Calu3 (cell line): ENCODE measurements around the gene MYPOP. TPM values are rescaled to one million over a fixed set of nuclear protein-coding genes. Genes with fewer than 3 reads are reported as not detected.

ENCODE experiments used
- BruUV-seq: library from RNA; stranded (reverse); fragments of 400-500 nt; replicated peaks from 2 replicates; lab custom pipeline; 2021; lab: Mats Ljungman, UMichigan
- CTCF ChIA-PET: fragments of 300-600 bp; sonication (Branson Sonifier 250); formaldehyde crosslinking; loops from one replicate; lab custom pipeline; 2022; ENCODE audit warnings: antibody characterized with exemption; lab: Charles Lee
- DNase-seq: peaks from one replicate; pipeline ENCODE4 v3.0.0; 2022
- H3K27ac Mint-ChIP-seq: one replicate; pipeline ENCODE4 v1.8.0; 2022; ENCODE audit warnings: mixed read lengths; ENCODE audit not compliant: unreplicated experiment
- H3K27me3 Mint-ChIP-seq: one replicate; pipeline ENCODE4 v1.8.0; 2022; ENCODE audit warnings: mixed read lengths; ENCODE audit not compliant: unreplicated experiment
- H3K36me3 Mint-ChIP-seq: one replicate; pipeline ENCODE4 v1.8.0; 2022; ENCODE audit warnings: mild to moderate bottlenecking, moderate library complexity, mixed read lengths; ENCODE audit not compliant: insufficient read depth, unreplicated experiment
- H3K4me1 Mint-ChIP-seq: one replicate; pipeline ENCODE4 v1.8.0; 2022; ENCODE audit warnings: mild to moderate bottlenecking, low read depth, mixed read lengths; ENCODE audit not compliant: unreplicated experiment
- H3K4me3 Mint-ChIP-seq: one replicate; pipeline ENCODE4 v1.8.0; 2022; ENCODE audit warnings: mild to moderate bottlenecking, low read depth, moderate library complexity, mixed read lengths; ENCODE audit not compliant: unreplicated experiment
- H3K9me3 Mint-ChIP-seq: one replicate; pipeline ENCODE4 v1.8.0; 2022; ENCODE audit warnings: low read depth, mixed read lengths; ENCODE audit not compliant: unreplicated experiment
- intact Hi-C: fragments of 100-400 bp; cut with micrococcal nuclease; formaldehyde crosslinking; loops from one replicate; pipeline ENCODE4 v1.10.0; 2022; ENCODE audit not compliant: unreplicated experiment
- total RNA-seq: library from RNA; stranded (reverse); gene quantifications from 2 replicates; pipeline ENCODE4 v1.2.3, GENCODE V29; 2022
- TF ChIP-seq, protein P1 (sequence below): fragments of 200-600 bp; IDR thresholded peaks from one replicate; pipeline ENCODE4 v1.8.0; 2022; ENCODE audit warnings: antibody characterized with exemption; ENCODE audit not compliant: unreplicated experiment

Gene MYPOP
- total RNA-seq, 1 experiment from 2014 or later, result 13.1 TPM

DNA sequence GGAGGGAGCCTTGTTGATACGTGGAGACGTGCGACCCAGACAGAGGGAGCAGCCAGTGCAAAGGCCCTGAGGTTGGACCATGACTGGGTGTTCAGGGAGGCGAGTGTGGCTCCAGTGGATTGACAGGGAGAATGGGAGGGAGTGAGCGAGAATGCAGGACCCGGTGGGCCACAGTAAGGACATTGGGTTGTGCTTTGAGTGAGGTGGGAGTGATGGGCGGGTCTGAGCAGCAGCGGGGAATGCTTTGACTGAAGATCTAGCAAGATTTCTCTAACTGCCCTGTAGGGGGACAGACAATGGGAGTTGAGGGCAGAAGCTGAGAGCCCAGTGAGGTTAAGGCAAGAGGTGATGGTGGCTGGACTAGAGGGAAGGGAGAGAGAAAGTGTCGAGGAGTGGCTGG is 19.9 kb upstream of the MYPOP start:
- Mint-ChIP-seq H3K27ac (no peak overlapping the region), H3K9me3 (no peaks in the 10 kb centered on the region), H3K4me1 (peaks cover 22% of the 10 kb centered on the region), H3K27me3 (peaks cover 23% of the 10 kb centered on the region), H3K4me3 (no peak overlapping the region), H3K36me3 (peaks cover 5% of the 10 kb centered on the region)
- CTCF ChIA-PET, result no interaction called here
- no peak for DNase-seq
- TF ChIP-seq, protein P1, sequence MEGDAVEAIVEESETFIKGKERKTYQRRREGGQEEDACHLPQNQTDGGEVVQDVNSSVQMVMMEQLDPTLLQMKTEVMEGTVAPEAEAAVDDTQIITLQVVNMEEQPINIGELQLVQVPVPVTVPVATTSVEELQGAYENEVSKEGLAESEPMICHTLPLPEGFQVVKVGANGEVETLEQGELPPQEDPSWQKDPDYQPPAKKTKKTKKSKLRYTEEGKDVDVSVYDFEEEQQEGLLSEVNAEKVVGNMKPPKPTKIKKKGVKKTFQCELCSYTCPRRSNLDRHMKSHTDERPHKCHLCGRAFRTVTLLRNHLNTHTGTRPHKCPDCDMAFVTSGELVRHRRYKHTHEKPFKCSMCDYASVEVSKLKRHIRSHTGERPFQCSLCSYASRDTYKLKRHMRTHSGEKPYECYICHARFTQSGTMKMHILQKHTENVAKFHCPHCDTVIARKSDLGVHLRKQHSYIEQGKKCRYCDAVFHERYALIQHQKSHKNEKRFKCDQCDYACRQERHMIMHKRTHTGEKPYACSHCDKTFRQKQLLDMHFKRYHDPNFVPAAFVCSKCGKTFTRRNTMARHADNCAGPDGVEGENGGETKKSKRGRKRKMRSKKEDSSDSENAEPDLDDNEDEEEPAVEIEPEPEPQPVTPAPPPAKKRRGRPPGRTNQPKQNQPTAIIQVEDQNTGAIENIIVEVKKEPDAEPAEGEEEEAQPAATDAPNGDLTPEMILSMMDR, result no peak
- intact Hi-C loops, result no loop called here
- no TSS peak for BruUV-seq

DNA sequence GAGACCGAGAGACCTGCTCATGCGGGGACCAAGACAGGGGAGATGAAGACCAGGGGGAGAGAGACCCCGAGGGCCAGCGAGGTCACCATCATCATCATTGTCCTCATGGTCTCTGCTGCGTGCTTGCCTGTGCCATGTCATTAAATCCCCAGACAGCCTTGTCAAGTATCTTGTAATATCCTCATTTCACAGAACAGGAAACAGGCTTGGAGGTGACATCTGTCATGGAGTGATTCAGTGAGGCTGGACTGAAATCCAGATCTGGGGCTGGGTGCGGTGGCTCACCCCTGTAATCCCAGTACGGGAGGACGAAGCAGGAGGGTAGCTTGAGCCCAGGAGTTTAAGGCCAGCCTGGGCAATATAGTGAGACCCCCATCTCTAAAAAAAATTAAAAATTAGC is 18.0 kb upstream of the MYPOP start:
- Mint-ChIP-seq H3K36me3 (peaks cover 5% of the 10 kb centered on the region), H3K27me3 (peaks cover 23% of the 10 kb centered on the region), H3K9me3 (no peaks in the 10 kb centered on the region), H3K27ac (no peak overlapping the region), H3K4me1 (peaks cover 22% of the 10 kb centered on the region), H3K4me3 (no peak overlapping the region)
- TF ChIP-seq, protein P1, result no peak
- CTCF ChIA-PET, result interaction anchor here (0.8 kb wide), 1 partner anchor 18 kb away, joined by 4 read pairs; the partner anchor contains the start of gene MYPOP
- intact Hi-C loops, result no loop called here
- no TSS peak for BruUV-seq
- DNase-seq, result no peak

DNA sequence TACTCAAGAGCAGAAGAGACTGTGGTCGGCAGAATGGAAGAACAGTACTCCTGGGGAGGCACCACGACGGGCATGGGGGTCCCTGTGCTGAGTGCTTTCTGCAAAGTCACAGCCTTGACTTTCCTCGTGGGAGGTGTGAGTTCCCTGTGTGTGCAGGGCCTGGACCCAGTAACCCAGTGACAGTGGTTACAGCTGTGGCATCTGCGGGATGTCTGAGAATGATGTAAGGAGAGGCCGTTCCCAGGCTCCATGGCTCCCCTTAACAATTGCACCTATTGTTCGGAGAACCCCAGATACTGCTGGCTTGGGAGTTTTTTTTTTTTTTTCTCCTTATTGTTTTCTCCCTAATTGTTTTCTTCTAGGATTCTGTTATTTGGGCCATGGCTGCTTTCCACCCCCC is 17.3 kb upstream of the MYPOP start:
- no peaks in the 10 kb centered on the region for H3K9me3 Mint-ChIP-seq
- H3K4me1 Mint-ChIP-seq, result peaks cover 15% of the 10 kb centered on the region
- TF ChIP-seq, protein P1, result no peak
- H3K36me3 Mint-ChIP-seq, result peaks cover 5% of the 10 kb centered on the region
- intact Hi-C loops, result no loop called here
- no peak overlapping the region for H3K4me3 Mint-ChIP-seq
- DNase-seq, result no peak
- no TSS peak for BruUV-seq
- no peak overlapping the region for H3K27ac Mint-ChIP-seq
- peaks cover 23% of the 10 kb centered on the region for H3K27me3 Mint-ChIP-seq
- CTCF ChIA-PET, result interaction anchor here (0.6 to 0.8 kb wide), 2 partner anchors 17 to 66 kb away, joined by 3 to 4 read pairs; partner anchors contain the start of gene MYPOP

DNA sequence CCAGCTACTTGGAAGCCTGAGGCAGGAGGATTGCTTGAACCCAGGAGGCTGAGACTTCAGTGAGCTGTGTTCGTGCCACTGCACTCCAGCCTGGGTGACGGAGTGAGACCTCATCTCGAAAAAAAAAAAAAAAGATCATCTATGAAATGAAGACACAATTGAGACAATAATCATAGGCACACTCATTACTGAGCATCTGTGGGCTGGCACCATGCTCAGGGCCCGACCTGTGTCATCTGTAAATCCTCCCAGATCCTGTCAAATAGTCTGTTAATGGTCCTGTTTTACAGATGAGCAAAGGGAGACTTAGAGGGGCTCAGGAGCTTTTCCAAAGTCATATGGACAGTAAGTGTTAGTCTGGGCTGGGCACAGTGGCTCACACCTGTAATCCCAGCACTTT is 16.3 kb upstream of the MYPOP start:
- TF ChIP-seq, protein P1, result no peak
- no peak for DNase-seq
- H3K9me3 Mint-ChIP-seq, result no peaks in the 10 kb centered on the region
- peaks cover 13% of the 10 kb centered on the region for H3K4me1 Mint-ChIP-seq
- peaks cover 5% of the 10 kb centered on the region for H3K36me3 Mint-ChIP-seq
- intact Hi-C loops, result no loop called here
- CTCF ChIA-PET, result interaction anchor here (0.7 kb wide), 1 partner anchor 65 kb away, joined by 5 read pairs; no protein-coding TSS in a partner anchor
- no peak overlapping the region for H3K4me3 Mint-ChIP-seq
- BruUV-seq, result no TSS peak
- peaks cover 25% of the 10 kb centered on the region for H3K27me3 Mint-ChIP-seq
- H3K27ac Mint-ChIP-seq, result no peak overlapping the region
